ENCODE data around the gene UBE4A.

UBE4A gene, protein sequence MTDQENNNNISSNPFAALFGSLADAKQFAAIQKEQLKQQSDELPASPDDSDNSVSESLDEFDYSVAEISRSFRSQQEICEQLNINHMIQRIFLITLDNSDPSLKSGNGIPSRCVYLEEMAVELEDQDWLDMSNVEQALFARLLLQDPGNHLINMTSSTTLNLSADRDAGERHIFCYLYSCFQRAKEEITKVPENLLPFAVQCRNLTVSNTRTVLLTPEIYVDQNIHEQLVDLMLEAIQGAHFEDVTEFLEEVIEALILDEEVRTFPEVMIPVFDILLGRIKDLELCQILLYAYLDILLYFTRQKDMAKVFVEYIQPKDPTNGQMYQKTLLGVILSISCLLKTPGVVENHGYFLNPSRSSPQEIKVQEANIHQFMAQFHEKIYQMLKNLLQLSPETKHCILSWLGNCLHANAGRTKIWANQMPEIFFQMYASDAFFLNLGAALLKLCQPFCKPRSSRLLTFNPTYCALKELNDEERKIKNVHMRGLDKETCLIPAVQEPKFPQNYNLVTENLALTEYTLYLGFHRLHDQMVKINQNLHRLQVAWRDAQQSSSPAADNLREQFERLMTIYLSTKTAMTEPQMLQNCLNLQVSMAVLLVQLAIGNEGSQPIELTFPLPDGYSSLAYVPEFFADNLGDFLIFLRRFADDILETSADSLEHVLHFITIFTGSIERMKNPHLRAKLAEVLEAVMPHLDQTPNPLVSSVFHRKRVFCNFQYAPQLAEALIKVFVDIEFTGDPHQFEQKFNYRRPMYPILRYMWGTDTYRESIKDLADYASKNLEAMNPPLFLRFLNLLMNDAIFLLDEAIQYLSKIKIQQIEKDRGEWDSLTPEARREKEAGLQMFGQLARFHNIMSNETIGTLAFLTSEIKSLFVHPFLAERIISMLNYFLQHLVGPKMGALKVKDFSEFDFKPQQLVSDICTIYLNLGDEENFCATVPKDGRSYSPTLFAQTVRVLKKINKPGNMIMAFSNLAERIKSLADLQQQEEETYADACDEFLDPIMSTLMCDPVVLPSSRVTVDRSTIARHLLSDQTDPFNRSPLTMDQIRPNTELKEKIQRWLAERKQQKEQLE

GRCh38 chr11:118359295-118359958 is at the start of gene UBE4A:
TSS of gene UBE4A (plus strand) at chr11:118359600. CDS start at chr11:118365081, 5,481 bp downstream.
- peak; percentile 92 for DNase-seq (ENCODE audit: low spot score)

DNA sequence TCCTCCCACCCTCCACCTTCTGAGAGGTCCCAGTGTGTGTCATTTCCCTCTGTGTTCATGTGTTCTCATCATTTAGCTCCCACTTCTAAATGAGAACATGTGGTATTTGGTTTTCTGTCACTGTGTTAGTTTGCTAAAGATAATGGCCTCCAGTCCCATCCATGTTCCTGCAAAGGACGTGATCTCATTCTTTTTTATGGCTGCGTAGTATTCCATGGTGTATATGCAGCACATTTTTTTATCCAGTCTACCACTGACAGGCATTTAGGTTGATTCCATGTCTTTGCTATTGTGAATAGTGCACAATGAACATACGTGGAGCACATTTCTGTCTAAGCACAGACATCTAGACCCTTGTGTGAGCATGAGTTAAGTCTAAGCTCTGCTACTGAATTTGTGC is 49.1 kb upstream of the UBE4A start:
- no peak for DNase-seq (ENCODE audit: low spot score)

GRCh38 chr11:118310781-118311485 is 48.5 kb upstream of the UBE4A start:
- DNase-seq (ENCODE audit: low spot score), result no peak

- no peak for DNase-seq (ENCODE audit: low spot score)
These were observed 47.9 kb upstream of the UBE4A start for GRCh38 chr11:118311518-118311917.

- DNase-seq (ENCODE audit: low spot score), result no peak
These were observed 47.1 kb upstream of the UBE4A start for GRCh38 chr11:118312328-118312727.

- DNase-seq (ENCODE audit: low spot score), result no peak
These were observed 46.2 kb upstream of the UBE4A start for GRCh38 chr11:118313242-118313641.

DNA sequence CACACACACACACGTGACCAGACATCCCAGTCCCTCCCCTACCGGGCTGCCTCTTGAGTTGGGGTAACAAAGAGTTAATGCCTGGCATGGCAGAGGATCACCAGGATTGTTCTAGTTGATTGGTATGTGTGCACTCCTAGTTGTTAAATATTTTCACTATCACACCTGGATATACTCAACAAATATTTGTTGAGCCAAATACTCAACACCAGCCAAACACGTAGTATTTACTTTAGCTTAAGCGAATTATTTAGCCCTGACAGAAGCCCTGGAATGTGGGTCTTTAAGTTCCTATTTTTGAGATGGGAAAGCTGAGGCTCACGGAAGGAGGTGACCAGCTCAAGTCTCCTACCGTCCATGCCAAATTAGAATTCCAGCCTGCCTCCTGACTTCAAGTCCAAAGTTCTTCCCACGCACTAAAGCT is 44.4 kb upstream of the UBE4A start:
- no peak for DNase-seq (ENCODE audit: low spot score)

DNA sequence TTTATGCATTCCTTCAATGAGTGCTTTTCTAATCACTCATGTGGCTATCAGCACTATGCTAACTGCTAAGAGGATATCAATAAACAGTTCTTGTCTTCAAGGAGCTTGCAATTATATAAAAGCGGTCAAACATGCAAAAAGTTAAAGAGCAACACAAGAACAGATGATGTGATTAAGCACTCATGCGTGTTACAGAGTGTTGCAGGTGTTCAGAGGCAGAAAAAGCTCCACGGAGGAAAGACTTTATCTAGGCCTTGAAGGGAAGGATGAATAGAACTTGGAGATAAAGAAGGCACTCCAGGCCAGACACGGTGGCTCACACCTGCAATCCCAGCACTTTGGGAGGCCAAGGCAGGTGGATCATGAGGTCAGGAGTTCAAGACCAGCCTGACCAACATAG is 41.3 kb upstream of the UBE4A start:
- no peak for DNase-seq (ENCODE audit: low spot score)

DNA sequence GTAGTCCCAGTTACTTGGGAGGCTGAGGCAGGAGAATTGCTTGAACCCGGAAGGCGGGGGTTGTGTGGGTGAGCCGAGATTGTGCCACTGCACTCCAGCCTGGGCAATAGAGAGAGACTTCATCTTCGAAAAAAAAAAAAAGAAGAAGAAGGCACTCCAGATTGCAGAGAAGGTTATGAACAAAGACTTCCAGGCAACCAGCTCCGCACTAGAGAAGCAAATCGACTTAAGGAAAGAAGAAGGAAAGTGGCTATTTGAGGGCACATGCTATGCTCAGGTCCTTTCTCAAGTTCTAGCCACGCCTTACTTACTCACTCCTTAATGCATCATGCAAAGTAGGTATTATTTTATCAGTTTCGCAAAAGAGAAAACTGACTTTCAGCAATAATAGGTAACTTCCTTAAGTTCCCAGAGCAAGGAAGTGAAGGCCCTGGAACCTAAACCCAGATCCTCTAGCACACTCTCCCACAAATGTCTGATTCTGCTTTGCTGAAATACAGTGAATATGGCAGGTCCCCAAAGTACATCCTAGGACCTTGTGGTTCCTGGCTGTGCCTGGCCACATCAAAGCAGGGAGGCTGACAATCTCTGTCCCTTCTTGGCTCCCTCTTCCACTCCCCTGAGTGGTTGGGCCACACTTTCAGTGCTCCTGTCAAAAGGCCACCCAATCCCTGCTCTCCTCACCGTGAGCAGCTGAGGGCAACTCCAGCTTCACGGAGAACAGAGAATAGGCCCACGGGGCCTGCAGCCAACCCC is 40.6 kb upstream of the UBE4A start:
- DNase-seq (ENCODE audit: low spot score), result no peak

- no peak for DNase-seq (ENCODE audit: low spot score)
These were observed 40.1 kb upstream of the UBE4A start for GRCh38 chr11:118319337-118319707.

- DNase-seq (ENCODE audit: low spot score), result no peak
These were observed 38.9 kb upstream of the UBE4A start for GRCh38 chr11:118320515-118320914.

- DNase-seq (ENCODE audit: low spot score), result no peak
These were observed 37.9 kb upstream of the UBE4A start for GRCh38 chr11:118321386-118322082.

DNA sequence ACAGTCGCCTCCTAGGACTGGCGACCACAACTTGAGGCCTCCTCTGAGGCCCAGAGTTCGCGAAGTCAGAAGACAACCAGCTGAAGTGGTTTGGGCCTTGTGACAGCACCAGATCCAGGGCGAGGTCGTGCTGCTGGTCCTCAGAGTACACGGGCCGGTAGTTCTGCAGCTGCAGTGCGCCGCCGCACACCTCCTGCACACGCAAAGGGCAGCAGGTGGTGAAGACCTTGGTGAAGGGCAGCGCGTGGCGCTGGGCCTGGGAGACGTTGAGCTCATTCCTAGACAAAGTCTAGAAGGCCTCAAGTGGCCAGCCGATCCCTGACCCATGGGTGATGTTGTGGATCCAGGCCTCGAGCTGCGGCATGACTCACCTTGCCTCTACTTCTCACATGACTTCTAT is 36.7 kb upstream of the UBE4A start:
- DNase-seq (ENCODE audit: low spot score), result no peak

DNA sequence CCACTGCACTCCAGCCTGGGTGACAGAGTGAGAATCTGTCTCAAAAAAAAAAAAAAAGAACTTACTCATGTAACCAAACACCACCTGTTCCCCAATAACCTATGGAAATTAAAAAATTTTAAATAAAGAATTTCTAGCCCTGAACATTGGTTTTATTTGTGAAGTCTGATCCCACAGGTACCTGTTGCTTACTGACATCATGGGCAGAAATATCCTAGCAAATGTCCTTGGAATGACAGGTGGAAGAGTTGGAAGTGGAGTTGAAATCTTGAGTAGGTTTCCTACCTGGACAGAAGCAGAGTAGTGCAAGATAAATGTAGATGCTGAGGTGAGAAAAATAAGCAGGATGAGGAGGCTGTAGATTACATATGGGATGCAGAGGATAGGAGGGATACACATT is 34.1 kb upstream of the UBE4A start:
- DNase-seq (ENCODE audit: low spot score), result no peak

DNA sequence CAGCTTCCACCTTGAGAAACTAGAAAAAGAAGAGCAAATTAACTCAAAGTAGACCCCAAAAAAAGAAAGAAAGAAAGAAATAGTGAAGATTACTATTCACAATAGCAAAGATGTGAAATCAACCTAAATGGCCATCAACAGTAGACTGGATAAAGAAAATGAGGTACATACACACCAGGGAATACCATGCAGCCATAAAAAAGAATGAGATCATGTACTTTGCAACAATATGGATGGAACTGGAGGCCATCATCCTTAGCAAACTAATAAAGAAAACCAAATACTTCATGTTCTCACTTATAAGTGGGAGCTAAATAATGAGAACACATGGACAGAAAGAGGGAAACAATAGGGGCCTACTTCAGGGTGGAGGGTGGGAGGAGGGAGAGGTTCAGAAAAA is 30.7 kb upstream of the UBE4A start:
- DNase-seq (ENCODE audit: low spot score), result no peak

DNA sequence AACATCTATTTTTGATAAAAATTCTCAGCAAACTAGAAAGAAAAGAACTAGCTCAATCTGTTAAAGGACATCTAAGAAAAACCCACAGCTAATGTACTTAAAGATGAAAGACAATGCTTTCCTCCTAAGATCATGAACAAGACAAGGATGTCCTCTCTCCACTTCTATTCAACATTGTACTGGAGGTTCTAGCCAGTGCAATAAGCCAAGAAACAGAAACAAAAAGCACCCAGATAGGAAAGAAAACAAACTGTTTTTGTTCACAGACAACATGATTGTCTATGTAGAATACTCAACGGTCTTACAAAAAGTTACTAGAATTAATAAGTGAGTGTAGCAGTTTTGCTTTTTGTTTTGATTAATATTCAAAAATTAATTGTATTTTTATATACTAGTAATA is 24.7 kb upstream of the UBE4A start:
- no peak for DNase-seq (ENCODE audit: low spot score)

- no peak for DNase-seq (ENCODE audit: low spot score)
These were observed 20.8 kb upstream of the UBE4A start for GRCh38 chr11:118338637-118339061.

GRCh38 chr11:118339281-118339961 is 20.0 kb upstream of the UBE4A start:
- no peak for DNase-seq (ENCODE audit: low spot score)

DNA sequence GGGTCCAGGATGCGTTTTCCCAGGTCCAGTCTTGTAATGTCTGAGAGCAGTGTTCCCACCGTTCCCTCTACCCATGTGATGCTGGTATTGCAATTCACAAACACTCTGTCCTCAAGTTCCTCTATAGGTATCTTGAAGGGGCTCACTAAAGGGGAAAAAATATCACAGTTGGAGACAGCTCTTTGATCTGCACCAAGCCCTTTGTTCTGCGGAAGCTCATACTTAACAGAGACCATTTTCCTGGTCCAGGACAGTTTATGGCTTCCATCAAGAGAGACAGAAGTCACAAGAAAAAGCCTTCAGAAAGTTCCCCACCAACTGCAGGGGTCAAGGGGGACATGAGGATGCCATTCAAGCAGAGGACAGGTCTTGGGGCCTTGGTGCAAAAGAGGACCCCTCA is 19.0 kb upstream of the UBE4A start:
- no peak for DNase-seq (ENCODE audit: low spot score)

- no peak for DNase-seq (ENCODE audit: low spot score)
These were observed 18.1 kb upstream of the UBE4A start for GRCh38 chr11:118341261-118341660.
